ENCODE measurements around the gene OFD1.

Gene OFD1

GRCh38 chrX:13734278-13735172, at the start of gene OFD1, which contains the start of gene TRAPPC2:
Gene OFD1, plus strand, starts transcription at chrX:13734748. Its CDS starts 324 bp downstream, at chrX:13735072.
Gene TRAPPC2, minus strand, starts transcription at chrX:13734620. Its CDS starts 14,657 bp downstream, at chrX:13719963.
- DNase-seq (ENCODE audit: low spot score), result peak; percentile 89

GRCh38 chrX:13685126-13685763, 49.3 kb upstream of the OFD1 start:
- DNase-seq (ENCODE audit: low spot score), result no peak

GRCh38 chrX:13687203-13687602, 47.3 kb upstream of the OFD1 start:
- DNase-seq (ENCODE audit: low spot score), result no peak

GRCh38 chrX:13688384-13688957, 46.1 kb upstream of the OFD1 start:
- DNase-seq (ENCODE audit: low spot score), result no peak

GRCh38 chrX:13688958-13689740, 45.4 kb upstream of the OFD1 start, which contains the start of gene RAB9A:
Gene RAB9A, plus strand, starts transcription at chrX:13689128. Its CDS starts 19,619 bp downstream, at chrX:13708747.
- peak; percentile 89 for DNase-seq (ENCODE audit: low spot score)

- DNase-seq (ENCODE audit: low spot score), result no peak
Observed at GRCh38 chrX:13689741-13690211, 44.8 kb upstream of the OFD1 start.

GRCh38 chrX:13690836-13691235, 43.7 kb upstream of the OFD1 start:
- DNase-seq (ENCODE audit: low spot score), result no peak

- no peak for DNase-seq (ENCODE audit: low spot score)
Observed at GRCh38 chrX:13691841-13692371, 42.6 kb upstream of the OFD1 start.

- DNase-seq (ENCODE audit: low spot score), result no peak
Observed at GRCh38 chrX:13692771-13693231, 41.7 kb upstream of the OFD1 start.

- no peak for DNase-seq (ENCODE audit: low spot score)
Observed at GRCh38 chrX:13693341-13693961, 41.1 kb upstream of the OFD1 start.

GRCh38 chrX:13694359-13694758, 40.2 kb upstream of the OFD1 start:
- no peak for DNase-seq (ENCODE audit: low spot score)

- DNase-seq (ENCODE audit: low spot score), result no peak
Observed at GRCh38 chrX:13694983-13695382, 39.6 kb upstream of the OFD1 start.

GRCh38 chrX:13695601-13696115, 38.9 kb upstream of the OFD1 start:
- no peak for DNase-seq (ENCODE audit: low spot score)

GRCh38 chrX:13697455-13697854, 37.1 kb upstream of the OFD1 start:
- no peak for DNase-seq (ENCODE audit: low spot score)

GRCh38 chrX:13697976-13698375, 36.6 kb upstream of the OFD1 start:
- DNase-seq (ENCODE audit: low spot score), result no peak

- no peak for DNase-seq (ENCODE audit: low spot score)
Observed at GRCh38 chrX:13698432-13698831, 36.1 kb upstream of the OFD1 start.

GRCh38 chrX:13699183-13699826, 35.2 kb upstream of the OFD1 start:
- no peak for DNase-seq (ENCODE audit: low spot score)

- DNase-seq (ENCODE audit: low spot score), result no peak
Observed at GRCh38 chrX:13700380-13700779, 34.2 kb upstream of the OFD1 start.

GRCh38 chrX:13702111-13702789, 32.3 kb upstream of the OFD1 start:
- DNase-seq (ENCODE audit: low spot score), result no peak

- no peak for DNase-seq (ENCODE audit: low spot score)
Observed at GRCh38 chrX:13703135-13703534, 31.4 kb upstream of the OFD1 start.
